Measurements from ENCODE around the gene RCAN1.
"Not testable (repeated sequence)": the region's sequence is repeated elsewhere in the genome, so short reads cannot be mapped to it uniquely, and the experiment has no call there.

Gene RCAN1

DNA sequence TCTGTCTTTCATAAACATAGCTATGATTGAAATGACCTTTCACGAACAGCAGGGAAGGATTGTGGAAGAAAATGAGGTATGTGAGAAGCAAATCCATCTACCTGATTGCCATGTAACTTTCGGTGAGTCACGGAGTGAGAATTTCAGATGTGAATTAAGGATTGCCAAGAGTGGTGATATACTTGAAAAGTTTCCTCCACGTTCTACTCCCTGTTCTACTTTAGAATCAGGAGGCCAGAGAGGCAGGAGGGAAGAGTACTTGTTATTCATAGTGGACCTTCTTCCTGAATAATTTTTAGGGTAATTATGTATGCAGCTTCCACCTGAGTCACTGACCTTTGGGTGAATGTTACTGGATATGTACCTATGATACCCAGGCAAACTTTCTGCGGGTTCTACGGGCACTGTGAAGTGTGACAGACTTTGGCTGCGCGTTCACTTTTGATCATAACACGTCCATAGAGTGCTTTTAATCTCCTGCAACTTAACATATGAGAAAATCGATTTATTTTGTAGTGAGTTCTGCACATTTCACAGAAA is 100.3 kb downstream of the RCAN1 start:
- DNase-seq (ENCODE audit: low read depth), result no peak

DNA sequence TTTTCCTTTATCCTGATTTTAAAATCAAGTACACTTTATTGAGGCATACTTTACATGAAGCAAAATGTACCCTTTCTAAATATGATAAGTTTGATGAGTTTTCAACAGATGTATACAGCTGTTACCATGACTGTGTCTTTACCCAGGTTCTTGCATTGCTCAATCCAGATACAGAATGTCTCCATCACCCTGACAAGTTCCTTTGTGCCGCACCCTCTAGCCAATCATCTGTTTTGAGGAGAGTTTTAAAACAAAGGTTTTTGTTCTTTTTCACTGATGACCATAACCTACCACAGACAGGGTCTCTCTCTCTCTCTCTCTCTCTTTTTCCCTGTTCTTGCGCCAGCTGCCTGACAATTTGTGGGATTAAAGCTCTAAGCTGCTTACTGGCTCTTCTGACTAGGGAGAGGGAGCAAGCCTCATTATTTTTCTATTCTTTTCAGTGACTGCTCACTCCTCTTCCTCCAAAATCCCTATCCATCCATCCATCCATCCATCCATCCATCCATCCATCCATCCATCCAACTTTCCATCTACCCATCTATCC is 101.7 kb downstream of the RCAN1 start:
- DNase-seq (ENCODE audit: low read depth), result no peak

DNA sequence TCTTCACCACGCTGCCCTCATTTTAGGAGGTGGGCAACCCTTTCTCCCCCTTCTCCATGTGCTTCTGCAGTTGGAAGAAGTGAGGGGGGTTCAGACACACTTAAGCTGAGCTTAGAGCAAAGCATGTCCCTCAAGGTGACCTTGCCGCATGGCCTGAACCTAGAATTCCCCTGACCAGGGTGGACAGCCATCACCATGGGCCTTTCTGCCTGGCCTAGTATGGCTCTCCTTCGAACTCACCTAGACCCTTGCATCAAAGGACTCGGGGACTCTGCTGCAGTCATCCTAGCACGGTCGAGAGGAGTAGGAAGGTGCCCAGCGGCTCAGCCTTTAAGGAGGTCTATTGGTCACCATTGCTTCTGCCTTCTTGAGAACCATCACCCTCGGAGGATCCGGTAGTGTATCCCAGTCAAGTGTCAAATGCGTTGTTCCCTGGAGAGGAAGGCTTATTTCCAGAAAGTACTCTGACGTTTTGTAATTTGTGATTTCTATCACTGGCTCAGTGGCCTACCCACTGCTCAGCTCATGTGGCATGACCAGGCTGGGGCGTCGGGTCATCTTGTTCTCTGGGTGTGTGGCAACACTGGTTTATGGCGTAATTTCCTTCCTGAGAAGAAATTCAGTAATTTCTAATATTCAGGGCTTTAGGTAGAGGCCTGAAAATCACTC is 103.0 kb downstream of the RCAN1 start, which contains the start of gene KCNE1:
KCNE1 (minus strand) TSS at position 424 of the 669 bp plus-strand sequence. CDS start 62,576 bp downstream, outside the sequence.
- no peak for DNase-seq (ENCODE audit: low read depth)

DNA sequence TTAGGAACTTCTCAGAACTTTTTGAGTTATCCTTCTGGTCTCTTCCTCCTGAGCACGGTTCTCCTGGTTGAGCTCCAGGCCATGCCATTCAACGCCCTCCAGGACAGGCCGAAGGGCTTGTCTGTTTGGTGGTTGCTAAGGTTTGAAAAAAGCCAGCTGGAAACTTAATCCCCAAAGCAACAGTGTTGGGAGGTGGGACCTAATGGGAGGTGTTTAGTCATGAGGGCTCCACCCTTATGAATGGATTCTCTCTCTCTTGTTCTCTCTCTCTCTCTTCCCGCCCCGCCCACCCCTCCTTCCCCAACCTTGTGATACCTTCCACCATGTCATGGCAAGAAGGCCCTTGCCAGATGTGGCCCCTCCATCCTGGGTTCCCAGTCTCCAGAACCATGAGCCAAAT is 103.7 kb downstream of the RCAN1 start:
- DNase-seq (ENCODE audit: low read depth), result no peak

DNA sequence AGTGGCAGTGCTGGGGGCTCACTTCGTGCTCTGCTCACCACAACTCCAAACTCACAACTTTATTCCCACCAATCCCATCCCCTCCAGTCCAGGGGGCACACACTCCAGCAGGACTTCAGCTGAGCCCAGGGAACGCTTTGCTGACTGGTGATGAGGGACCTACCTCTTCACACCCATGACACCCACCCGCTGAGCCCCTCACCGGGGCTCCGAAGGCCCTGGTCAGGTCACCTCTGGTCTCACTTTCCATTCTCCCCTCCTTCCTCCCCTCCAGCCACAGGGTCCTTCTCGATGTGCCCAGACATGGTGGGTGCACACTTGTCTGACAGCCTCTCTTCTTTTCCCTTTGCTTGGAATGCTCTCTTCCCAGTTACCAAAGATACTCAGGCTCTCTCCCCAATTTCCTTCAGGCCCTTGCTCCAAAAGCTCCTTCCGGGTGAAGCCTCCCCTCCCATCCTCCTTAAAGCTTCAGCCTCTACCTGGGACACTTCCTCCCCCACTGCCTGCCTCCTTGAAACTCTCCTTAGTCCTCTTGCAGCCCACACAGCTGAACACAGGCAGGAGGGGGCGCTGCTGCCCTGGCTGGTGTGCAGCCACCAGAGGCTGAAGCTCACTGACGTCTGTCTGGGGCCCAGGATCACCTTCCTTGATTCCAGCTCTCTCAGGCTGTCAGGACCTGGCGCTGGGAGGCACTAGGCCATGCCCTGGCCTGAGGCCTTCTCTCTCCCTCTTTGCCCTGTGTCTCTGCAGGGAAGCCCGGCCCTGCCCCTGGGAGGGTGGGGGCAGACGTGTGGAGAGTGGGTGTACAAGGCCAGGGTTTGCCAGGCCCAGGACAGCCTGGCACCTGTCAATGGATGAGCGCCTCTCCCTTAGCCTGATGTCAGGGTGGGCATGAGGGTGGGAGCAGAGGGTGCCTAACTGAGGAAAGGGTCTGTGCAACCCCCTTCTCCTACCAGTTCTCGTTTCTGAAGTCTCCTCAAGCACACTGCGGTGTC is 104.5 kb downstream of the RCAN1 start:
- no peak for DNase-seq (ENCODE audit: low read depth)

DNA sequence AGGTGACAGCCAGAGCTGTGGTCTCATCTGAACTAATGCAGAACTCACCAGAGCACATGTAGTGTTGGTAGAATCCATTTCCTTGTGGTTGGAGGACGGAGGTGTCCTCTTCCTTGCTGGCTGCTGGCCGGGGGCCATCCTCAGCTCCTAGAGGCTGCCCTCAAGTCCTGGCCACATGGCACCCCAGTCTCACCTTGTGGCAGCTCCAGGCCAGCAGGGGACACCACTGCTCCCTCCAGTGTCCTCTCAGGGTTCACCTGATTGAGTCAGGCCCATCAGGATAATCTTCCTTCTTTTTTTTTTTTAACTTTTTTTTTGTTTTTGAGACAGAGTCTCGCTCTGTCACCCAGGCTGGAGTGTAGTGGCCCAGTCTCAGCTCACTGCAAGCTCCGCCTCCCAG is 105.8 kb downstream of the RCAN1 start:
- DNase-seq (ENCODE audit: low read depth), result no peak

DNA sequence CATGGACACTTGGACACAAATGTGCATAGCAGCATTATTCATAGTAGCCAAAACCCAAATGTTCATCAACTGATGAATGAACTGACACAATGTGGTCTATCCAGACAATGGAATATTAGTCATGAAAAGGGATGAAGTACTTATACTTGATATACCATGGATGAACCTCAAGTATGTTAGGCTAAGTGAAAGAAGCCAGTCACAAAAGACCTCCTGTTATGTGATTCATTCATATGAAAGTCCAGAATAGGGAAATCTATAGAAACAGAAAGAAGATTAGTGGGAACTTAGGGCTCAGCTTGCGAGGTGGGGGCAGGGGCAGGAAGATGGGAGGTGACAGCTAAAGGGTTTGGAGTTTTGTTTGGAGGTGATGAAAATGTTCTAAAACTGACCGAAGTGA is 110.3 kb downstream of the RCAN1 start:
- DNase-seq (ENCODE audit: low read depth), result no peak

DNA sequence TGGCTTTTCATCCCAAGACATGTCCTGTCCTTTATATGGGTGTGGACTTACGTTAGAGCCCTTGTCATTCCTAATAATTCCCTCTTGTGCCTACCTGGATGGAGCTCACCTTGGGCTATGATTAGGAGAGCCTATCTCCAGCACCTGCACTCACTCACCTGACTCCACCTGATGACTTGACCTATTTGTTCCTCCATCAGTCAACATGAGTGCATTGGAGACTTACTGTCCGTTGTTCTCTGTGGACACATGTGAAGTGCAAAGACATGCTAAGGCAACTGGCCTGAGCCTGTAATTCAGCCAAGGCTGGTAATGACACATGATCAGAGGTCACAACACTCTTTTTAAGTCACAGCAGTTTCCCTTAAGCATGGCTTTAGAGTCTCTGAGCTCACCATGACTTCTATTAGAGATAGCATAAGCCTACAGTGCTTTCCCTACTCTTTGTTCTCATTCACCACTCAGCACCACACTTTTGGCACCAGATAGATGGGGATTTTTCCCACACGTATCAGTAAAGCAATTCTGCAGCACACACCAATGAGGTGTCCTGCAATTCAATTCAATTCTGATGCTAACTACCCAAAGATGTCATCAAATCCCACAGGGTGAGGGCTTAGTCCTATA is 112.3 kb downstream of the RCAN1 start:
- DNase-seq (ENCODE audit: low read depth), result no peak

DNA sequence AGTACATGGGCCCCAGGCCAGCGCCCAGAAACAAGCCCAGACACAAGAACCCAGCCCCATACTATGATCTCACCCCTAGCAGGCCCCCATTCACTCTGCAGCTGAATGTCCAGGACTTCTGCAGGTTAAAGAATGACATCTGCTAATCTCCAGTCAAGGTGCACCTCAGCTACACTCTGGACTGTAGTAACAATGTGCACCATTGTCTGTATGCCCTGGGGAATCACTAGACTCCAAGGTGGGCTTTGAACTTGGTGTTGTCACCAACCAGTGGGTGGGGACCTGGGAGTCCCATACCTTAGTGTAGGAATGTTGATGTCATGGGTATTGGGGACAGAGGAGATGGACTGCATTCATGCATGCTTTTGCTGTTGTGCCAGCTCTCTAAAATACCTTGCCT is 113.2 kb downstream of the RCAN1 start:
- DNase-seq (ENCODE audit: low read depth), result no peak

DNA sequence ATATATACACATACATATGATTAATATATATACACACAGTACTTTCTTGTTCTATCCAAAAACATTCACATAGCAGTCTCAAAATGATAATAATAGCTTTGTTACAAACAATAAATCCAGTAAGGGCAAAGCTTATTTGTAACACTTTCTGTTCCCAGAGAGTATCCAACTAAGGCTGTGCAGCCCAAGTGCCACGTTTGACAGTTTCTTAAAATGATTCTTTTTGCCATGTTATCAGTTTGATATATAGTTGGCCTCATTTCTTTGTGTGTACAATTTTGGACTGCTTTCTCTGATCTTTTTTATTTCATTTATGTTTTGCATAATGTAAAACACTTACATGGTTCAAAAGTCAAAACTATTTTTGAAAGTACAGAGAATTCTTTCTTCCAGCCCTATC is 114.7 kb downstream of the RCAN1 start:
- DNase-seq (ENCODE audit: low read depth), result no peak

DNA sequence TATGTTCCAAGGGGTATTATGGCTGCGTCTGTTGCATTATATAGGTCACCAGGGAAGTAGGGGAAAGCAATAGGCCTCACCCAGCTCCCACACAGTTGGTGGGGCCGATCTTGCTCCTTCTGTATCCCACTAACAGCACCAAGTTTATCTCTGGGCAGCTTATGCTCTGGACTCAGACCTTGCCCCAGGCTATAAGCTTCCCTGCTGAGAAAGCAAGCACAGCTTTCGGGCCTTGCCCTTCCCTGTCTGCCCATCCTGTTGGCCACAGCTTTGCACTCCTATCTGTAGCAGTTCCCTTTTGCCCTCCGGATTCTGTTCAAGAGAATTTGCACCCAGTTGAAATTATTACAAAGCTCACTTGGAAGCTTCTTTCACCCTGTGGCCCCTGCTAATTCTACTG is 115.8 kb downstream of the RCAN1 start:
- no peak for DNase-seq (ENCODE audit: low read depth)

DNA sequence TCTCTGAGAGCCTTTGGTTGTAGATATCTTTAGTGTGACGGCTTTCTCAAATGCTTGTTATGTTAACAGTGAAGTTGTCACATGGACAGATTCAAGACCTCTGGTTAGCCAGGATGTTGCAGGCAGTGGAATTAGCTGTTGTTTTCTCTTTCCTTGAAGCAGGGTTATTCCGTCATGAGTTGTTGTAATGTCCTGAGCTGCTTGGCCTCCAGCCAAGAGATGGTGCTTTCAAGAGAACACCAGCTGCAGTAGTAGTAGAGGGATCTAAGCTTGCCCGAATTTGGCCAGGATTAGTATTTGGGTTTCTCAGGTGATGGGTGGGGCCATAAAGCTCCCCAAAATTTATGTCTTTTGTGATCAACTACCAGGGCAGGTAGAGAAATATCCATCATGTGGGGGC is 116.3 kb downstream of the RCAN1 start:
- no peak for DNase-seq (ENCODE audit: low read depth)

DNA sequence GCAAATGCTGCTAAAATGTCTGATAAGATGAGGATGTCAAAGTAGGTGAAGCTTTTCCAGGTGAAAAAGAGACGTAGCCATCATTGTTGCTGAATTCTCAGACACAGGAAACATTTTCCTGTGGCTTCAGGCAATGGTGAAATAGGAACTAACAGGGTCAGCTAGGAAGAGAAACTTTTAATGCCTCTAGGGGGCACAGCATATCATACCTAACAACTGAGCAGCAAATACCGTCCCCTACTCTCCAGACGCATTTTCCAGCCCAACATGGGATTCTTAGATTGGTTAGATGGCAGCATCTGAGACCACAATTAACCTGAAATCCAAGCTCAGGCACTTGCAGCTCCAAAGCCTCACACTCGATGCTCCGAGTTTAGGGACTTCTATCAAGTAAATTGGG is 131.1 kb downstream of the RCAN1 start:
- DNase-seq (ENCODE audit: low read depth), result not testable (repeated sequence)

DNA sequence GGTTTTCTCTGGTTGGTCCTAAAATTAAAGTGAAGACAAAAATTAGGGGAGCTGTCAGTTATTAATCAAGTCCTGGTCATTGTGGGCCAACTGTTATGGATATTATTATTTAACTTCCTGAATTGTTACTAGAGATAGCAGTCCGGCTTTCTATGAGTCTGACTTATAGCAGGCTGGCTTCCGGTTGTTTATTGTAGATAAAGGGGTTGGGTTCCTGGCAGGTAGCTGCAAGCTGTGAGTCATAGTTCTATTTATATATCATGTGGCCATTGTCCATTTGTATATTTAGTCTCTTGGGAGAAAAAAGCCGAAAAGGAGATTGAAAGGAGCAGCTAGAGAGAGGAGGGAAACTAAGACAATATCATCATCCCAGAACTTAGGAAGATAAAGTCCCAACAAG is 131.5 kb downstream of the RCAN1 start:
- not testable (repeated sequence) for DNase-seq (ENCODE audit: low read depth)

DNA sequence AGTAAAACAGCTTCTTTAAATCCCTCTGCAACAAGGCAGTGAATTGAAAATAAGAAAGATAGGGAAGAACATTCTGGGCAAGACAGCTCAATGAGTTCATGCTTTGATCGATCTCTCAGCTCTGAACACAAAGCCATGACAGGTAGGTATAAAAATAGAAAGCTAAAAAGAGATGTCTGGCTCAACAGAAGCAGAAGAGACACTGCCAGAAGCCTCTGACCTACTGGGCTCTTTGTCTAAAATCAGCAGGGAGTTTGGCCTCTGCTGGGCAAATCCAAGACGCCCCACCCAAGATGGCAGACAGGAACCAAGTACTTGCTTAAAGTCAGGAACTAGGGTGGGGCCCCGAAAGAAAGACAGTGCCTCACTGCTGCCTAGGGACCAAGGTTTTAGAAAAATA is 147.6 kb downstream of the RCAN1 start:
- DNase-seq (ENCODE audit: low read depth), result not testable (repeated sequence)
